Measurements from ENCODE around the gene AAR2.
A peak's percentile ranks its signal among the peaks of the same experiment; 100 is the strongest.

The AAR2 gene

GRCh38 chr20:36210436-36211021 lies 25.7 kb upstream of the AAR2 start:
- H3K36me3 ChIP-seq (ENCODE audit: low read depth) = no peaks in the 10 kb centered on the region
- no peaks in the 10 kb centered on the region for H3K4me1 ChIP-seq (ENCODE audit: insufficient read depth, poor library complexity, severe bottlenecking)
- H3K27ac ChIP-seq (ENCODE audit: poor library complexity, severe bottlenecking) = no peak overlapping the region
- no peak overlapping the region for H3K4me3 ChIP-seq (ENCODE audit: severe bottlenecking)
- ATAC-seq (ENCODE audit: low read depth) (peak; percentile 60), DNase-seq (ENCODE audit: low spot score) (peak; percentile 68)
- H3K9me3 ChIP-seq (ENCODE audit: severe bottlenecking) = no peaks in the 10 kb centered on the region
- peak; percentile 46 for TF ChIP-seq CTCF (IDR thresholded peaks at IDR 0.05; ENCODE audit: poor library complexity, severe bottlenecking)
- H3K27me3 ChIP-seq (ENCODE audit: insufficient read depth, poor library complexity, severe bottlenecking) = no peaks in the 10 kb centered on the region

DNA sequence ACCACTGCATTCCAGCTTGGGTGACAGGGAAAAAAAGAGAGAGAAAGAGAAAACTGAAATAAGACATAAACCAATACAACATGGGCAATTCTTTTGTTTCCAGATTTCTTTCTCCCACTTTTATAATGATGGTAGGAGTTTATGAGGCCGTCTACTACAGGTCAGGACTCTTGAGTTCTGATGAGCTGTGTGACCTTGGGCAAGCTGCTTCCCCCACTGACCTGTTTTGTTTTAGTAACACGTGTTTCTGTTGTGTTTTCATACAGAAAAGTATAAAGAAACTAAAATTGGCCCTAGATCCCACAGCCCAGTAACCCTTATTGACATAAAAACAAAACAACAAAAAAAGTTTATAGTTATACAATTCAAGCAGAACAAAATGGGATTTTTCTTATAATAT lies 22.9 kb upstream of the AAR2 start:
- H3K27ac ChIP-seq (ENCODE audit: poor library complexity, severe bottlenecking) = no peak overlapping the region
- DNase-seq (ENCODE audit: low spot score) (no peak), ATAC-seq (ENCODE audit: low read depth) (no peak)
- H3K36me3 ChIP-seq (ENCODE audit: low read depth) = no peaks in the 10 kb centered on the region
- no peaks in the 10 kb centered on the region for H3K9me3 ChIP-seq (ENCODE audit: severe bottlenecking)
- H3K27me3 ChIP-seq (ENCODE audit: insufficient read depth, poor library complexity, severe bottlenecking) = no peaks in the 10 kb centered on the region
- no peak overlapping the region for H3K4me3 ChIP-seq (ENCODE audit: severe bottlenecking)
- no peaks in the 10 kb centered on the region for H3K4me1 ChIP-seq (ENCODE audit: insufficient read depth, poor library complexity, severe bottlenecking)
- TF ChIP-seq CTCF (IDR thresholded peaks at IDR 0.05; ENCODE audit: poor library complexity, severe bottlenecking) = no peak

- H3K4me1 ChIP-seq (ENCODE audit: insufficient read depth, poor library complexity, severe bottlenecking) = no peaks in the 10 kb centered on the region
- ATAC-seq (ENCODE audit: low read depth) (peak; percentile 54), DNase-seq (ENCODE audit: low spot score) (no peak)
- H3K27ac ChIP-seq (ENCODE audit: poor library complexity, severe bottlenecking) = no peak overlapping the region
- no peaks in the 10 kb centered on the region for H3K27me3 ChIP-seq (ENCODE audit: insufficient read depth, poor library complexity, severe bottlenecking)
- peak; percentile 97 for TF ChIP-seq CTCF (IDR thresholded peaks at IDR 0.05; ENCODE audit: poor library complexity, severe bottlenecking)
- no peaks in the 10 kb centered on the region for H3K9me3 ChIP-seq (ENCODE audit: severe bottlenecking)
- no peaks in the 10 kb centered on the region for H3K36me3 ChIP-seq (ENCODE audit: low read depth)
- no peak overlapping the region for H3K4me3 ChIP-seq (ENCODE audit: severe bottlenecking)
Measured at GRCh38 chr20:36214684-36215256, 21.5 kb upstream of the AAR2 start.

GRCh38 chr20:36215778-36216177 lies 20.5 kb upstream of the AAR2 start:
- Histone ChIP-seq H3K27me3 (ENCODE audit: insufficient read depth, poor library complexity, severe bottlenecking) (no peaks in the 10 kb centered on the region), H3K27ac (ENCODE audit: poor library complexity, severe bottlenecking) (no peak overlapping the region), H3K4me1 (ENCODE audit: insufficient read depth, poor library complexity, severe bottlenecking) (no peaks in the 10 kb centered on the region), H3K36me3 (ENCODE audit: low read depth) (no peaks in the 10 kb centered on the region), H3K4me3 (ENCODE audit: severe bottlenecking) (no peak overlapping the region), H3K9me3 (ENCODE audit: severe bottlenecking) (no peaks in the 10 kb centered on the region)
- TF ChIP-seq CTCF (IDR thresholded peaks at IDR 0.05; ENCODE audit: poor library complexity, severe bottlenecking) = no peak
- ATAC-seq (ENCODE audit: low read depth) (no peak), DNase-seq (ENCODE audit: low spot score) (no peak)

DNA sequence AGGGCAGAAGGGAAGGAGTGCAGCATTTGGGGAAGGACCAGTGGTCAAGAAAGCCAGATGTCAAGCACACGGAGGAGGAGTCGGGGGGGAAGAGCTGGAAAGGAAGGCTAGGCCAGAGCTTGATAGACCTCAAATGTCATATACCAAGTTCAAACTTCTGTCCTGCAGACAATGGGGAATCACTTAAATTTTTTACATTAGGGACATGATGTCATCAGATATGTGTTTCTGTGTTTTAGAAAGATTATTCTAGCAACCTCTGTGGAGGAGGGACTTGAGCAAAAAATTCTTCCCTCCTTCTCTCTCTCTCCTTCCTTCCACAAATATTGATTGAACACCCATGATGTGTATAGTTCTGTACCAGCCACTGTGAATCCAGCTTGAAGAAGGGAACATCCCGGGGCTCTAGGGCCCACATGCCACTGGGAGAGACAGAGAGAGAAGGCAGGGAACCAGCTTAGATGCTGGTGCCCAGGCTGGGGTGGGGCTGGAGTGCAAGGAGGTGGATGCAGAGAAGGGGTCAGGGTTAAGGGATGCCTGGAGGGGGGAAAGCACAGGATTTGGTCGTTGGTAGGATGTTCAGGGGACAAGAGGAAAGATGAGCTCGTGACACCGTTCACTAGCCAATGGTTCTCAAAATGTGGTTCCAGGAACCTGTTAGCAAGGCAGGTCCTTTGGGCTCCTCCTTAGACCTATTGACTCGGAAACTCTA lies 19.8 kb upstream of the AAR2 start:
- ATAC-seq (ENCODE audit: low read depth) (no peak), DNase-seq (ENCODE audit: low spot score) (peak; percentile 67)
- H3K36me3 ChIP-seq (ENCODE audit: low read depth) = no peaks in the 10 kb centered on the region
- no peaks in the 10 kb centered on the region for H3K9me3 ChIP-seq (ENCODE audit: severe bottlenecking)
- no peak overlapping the region for H3K4me3 ChIP-seq (ENCODE audit: severe bottlenecking)
- TF ChIP-seq CTCF (IDR thresholded peaks at IDR 0.05; ENCODE audit: poor library complexity, severe bottlenecking) = no peak
- H3K27me3 ChIP-seq (ENCODE audit: insufficient read depth, poor library complexity, severe bottlenecking) = no peaks in the 10 kb centered on the region
- no peak overlapping the region for H3K27ac ChIP-seq (ENCODE audit: poor library complexity, severe bottlenecking)
- H3K4me1 ChIP-seq (ENCODE audit: insufficient read depth, poor library complexity, severe bottlenecking) = no peaks in the 10 kb centered on the region
